GM12801 (cell line): Measurements from ENCODE around the gene EIF1.
A peak's percentile ranks its signal among the peaks of the same experiment; 100 is the strongest.

ENCODE experiments used
- CTCF ChIP-seq: IDR thresholded peaks from one replicate; pipeline ENCODE4 v1.5.1; 2011; ENCODE audit warnings: control low read depth; ENCODE audit not compliant: insufficient read length; ENCODE audit errors: extremely low read depth

EIF1 gene

GRCh38 chr17:41666708-41667279 is 21.9 kb upstream of the EIF1 start:
- peak; percentile 41 for TF ChIP-seq CTCF

- TF ChIP-seq CTCF: no peak
Measured at GRCh38 chr17:41667280-41668041, 21.2 kb upstream of the EIF1 start.

GRCh38 chr17:41672153-41672552 is 16.5 kb upstream of the EIF1 start:
- no peak for TF ChIP-seq CTCF

- TF ChIP-seq CTCF: no peak
Measured at GRCh38 chr17:41676058-41676419, 12.6 kb upstream of the EIF1 start.

- TF ChIP-seq CTCF: no peak
Measured at GRCh38 chr17:41678411-41678906, 10.2 kb upstream of the EIF1 start.

GRCh38 chr17:41678907-41679739 is 9.6 kb upstream of the EIF1 start:
- TF ChIP-seq CTCF: no peak

GRCh38 chr17:41679740-41680425 is 8.8 kb upstream of the EIF1 start:
- no peak for TF ChIP-seq CTCF
